SIG-M5 treated with dmso at 0.1 percent for 504 hours (cell line): ENCODE results near the gene PCDHAC2.

Source experiments
- DNase-seq: peaks from one replicate; lab custom pipeline; 2025; ENCODE audit not compliant: unreplicated experiment; lab: John Stamatoyannopoulos, UW

The PCDHAC2 gene

GRCh38 chr5:140982083-140982716 lies 15.9 kb downstream of the PCDHAC2 start:
- no peak for DNase-seq

GRCh38 chr5:140986117-140986521 lies 19.8 kb downstream of the PCDHAC2 start:
- no peak for DNase-seq

DNA sequence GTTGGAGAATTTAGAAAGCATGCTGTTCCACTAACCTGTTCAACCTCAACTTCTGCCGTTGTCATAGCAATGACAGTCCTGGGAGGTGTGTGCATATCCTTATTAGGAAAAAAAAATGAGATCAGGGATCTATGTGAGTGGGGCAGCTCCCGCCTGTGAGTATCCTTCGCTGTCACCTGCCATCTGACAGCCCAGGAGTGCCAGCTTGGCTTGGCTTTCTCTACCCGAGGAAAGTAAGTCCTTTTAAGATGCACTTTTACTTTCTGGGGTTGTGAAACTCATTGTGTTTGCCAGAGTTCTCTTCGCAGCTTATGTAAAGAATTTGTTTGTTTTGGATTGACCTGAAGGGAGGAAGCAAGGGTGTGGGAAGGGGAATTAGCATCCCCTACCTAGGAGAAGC lies 21.8 kb downstream of the PCDHAC2 start:
- DNase-seq: peak; percentile 4

GRCh38 chr5:140988608-140989007 lies 22.3 kb downstream of the PCDHAC2 start:
- DNase-seq: no peak

DNA sequence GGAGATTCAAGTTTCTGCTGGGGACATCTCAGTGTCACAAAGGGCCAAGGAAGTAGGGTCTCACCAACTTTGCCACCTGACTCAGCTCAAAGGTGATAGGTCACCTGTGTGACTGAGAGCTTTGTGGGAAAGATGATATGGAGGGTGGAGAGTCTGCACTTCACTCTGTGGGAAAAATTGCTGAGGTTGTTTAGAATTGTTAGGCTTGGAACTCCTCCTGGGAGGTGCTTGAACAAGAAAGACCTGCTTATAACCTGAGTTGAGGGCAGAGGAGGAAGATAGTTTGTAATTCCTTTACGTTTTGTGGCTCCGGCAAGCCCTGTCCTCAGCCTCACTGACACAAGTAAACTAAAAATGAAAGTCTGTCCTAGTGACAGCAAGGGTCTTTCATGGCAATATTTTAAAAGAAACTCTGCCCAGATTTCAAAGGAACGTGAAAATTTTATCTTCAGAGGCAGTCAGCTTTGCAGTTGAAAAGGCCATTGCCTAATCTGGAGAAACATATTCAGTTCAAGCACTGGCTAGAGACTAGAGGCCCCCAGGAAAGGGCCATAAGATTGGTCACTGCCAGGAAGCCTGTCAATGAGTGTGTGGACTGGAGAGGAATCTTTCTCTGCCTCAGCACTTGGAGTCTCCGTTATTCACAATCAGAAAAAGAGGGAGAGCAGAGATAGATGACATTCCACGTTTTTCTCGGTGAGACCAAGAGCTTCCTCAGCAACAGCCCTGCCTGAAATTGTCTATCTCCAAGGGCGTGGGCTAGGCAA lies 23.2 kb downstream of the PCDHAC2 start:
- DNase-seq: no peak

- DNase-seq: no peak
Observed at GRCh38 chr5:140992828-140993227, 26.6 kb downstream of the PCDHAC2 start.

- DNase-seq: no peak
Observed at GRCh38 chr5:140996060-140996459, 29.8 kb downstream of the PCDHAC2 start.

GRCh38 chr5:140998921-140999410 lies 32.7 kb downstream of the PCDHAC2 start:
- DNase-seq: no peak

GRCh38 chr5:141001446-141001843 lies 35.2 kb downstream of the PCDHAC2 start:
- no peak for DNase-seq

- DNase-seq: no peak
Observed at GRCh38 chr5:141001844-141002604, 35.7 kb downstream of the PCDHAC2 start.

DNA sequence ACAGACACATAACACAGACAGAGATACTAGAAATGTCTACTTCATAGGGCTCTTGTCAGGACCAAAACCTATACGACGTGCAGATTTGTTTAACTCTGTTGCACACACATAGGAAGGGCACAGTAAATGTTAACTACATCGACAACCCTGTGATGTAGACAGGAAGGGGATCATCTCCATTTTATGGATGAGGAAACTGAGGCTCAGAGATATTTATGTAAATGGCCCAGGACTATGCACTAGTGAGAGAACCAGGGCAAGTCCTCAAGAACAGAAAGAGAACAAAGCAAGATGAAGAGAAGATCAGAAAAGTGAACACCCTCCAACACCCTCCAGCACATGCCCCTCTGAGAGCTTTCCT lies 36.3 kb downstream of the PCDHAC2 start:
- DNase-seq: no peak

DNA sequence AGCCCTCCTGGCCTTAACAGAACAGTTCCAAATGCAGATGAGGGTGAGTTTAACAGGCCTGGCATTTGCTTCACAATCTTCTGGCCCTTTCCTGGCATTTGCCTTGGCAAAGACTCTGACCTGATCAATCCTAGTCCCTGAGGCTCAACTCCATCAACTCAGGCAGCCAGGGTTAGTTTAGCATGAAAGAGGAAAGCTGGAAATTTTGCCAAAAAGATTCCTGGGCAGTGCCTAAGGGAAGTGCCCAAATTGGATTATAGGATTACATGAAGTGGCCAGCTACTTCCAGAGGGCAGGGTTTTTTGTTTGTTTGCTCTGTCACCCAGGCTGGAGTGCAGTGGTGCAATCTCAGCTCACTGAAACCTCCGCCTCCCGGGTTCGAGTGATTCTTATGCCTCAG lies 36.8 kb downstream of the PCDHAC2 start:
- DNase-seq: no peak

GRCh38 chr5:141003791-141004611 lies 37.7 kb downstream of the PCDHAC2 start:
- peak; percentile 50 for DNase-seq

GRCh38 chr5:141007791-141008190 lies 41.5 kb downstream of the PCDHAC2 start:
- no peak for DNase-seq

- no peak for DNase-seq
Observed at GRCh38 chr5:141010047-141010793, 43.9 kb downstream of the PCDHAC2 start.

DNA sequence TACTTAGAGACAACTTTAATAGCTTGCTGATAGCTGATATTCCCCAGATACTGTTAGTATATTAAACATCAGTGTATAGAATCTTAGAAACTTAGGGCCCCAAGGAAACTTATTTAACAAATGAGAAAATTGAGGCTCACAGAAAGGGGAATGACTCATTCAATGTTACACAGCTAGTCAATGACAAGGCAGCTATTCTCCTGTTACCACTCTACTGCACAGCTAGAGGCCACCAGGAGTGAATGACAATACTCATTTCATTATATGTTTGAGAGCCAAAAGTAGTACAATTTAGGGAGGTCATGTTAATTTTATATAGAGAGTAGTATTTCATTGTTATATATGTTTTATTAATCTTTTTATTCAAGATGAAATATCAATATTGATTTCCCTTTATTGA lies 51.7 kb downstream of the PCDHAC2 start:
- DNase-seq: no peak
